ENCODE measurements around the gene GOLGA3. TPM values are rescaled to one million over a fixed set of nuclear protein-coding genes. Genes with fewer than 3 reads are reported as not detected.
"Not testable (repeated sequence)": the region's sequence is repeated elsewhere in the genome, so short reads cannot be mapped to it uniquely, and the experiment has no call there.

GOLGA3 gene
- total and polyA plus RNA-seq, 7 donors: 7.5 to 40.8 (median 30.5) TPM

- no peak overlapping the region for H3K27ac ChIP-seq
- intact Hi-C loops (cut with DNase I): no loop called here
- TF ChIP-seq, protein P1, sequence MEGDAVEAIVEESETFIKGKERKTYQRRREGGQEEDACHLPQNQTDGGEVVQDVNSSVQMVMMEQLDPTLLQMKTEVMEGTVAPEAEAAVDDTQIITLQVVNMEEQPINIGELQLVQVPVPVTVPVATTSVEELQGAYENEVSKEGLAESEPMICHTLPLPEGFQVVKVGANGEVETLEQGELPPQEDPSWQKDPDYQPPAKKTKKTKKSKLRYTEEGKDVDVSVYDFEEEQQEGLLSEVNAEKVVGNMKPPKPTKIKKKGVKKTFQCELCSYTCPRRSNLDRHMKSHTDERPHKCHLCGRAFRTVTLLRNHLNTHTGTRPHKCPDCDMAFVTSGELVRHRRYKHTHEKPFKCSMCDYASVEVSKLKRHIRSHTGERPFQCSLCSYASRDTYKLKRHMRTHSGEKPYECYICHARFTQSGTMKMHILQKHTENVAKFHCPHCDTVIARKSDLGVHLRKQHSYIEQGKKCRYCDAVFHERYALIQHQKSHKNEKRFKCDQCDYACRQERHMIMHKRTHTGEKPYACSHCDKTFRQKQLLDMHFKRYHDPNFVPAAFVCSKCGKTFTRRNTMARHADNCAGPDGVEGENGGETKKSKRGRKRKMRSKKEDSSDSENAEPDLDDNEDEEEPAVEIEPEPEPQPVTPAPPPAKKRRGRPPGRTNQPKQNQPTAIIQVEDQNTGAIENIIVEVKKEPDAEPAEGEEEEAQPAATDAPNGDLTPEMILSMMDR (IDR thresholded peaks at IDR 0.05): no peak
- no peak for ATAC-seq
- WGBS, 3 donors: 90 to 93% (median 91%) methylated on average over 14 of the region's 14 CpGs
- H3K9me3 ChIP-seq: no peaks in the 10 kb centered on the region
- H3K4me1 ChIP-seq: no peaks in the 10 kb centered on the region
- H3K4me3 ChIP-seq: no peak overlapping the region
- H3K36me3 ChIP-seq (ENCODE audit: insufficient read depth in 1 of 2, low read depth in 1 of 2): peaks cover 0 to 46% of the 10 kb centered on the region in 2 donors
- no peak for DNase-seq
- H3K27me3 ChIP-seq (ENCODE audit: insufficient read depth in 3 of 3, low read length in 2 of 3): no peaks in the 10 kb centered on the region
These were observed 11.0 kb upstream of the GOLGA3 start for GRCh38 chr12:132839558-132840235.

GRCh38 chr12:132838410-132839080 lies 9.9 kb upstream of the GOLGA3 start:
- Histone ChIP-seq H3K4me1 (no peaks in the 10 kb centered on the region), H3K9me3 (no peaks in the 10 kb centered on the region), H3K4me3 (no peak overlapping the region), H3K27ac (no peak overlapping the region), H3K27me3 (ENCODE audit: insufficient read depth in 3 of 3, low read length in 2 of 3) (no peaks in the 10 kb centered on the region), H3K36me3 (ENCODE audit: insufficient read depth in 1 of 2, low read depth in 1 of 2) (peaks cover 0 to 39% of the 10 kb centered on the region in 2 donors)
- intact Hi-C loops (cut with DNase I): no loop called here
- no peak for DNase-seq
- WGBS, 3 donors: 75 to 76% (median 76%) methylated on average over 17 of the region's 17 CpGs
- TF ChIP-seq, protein P1 (IDR thresholded peaks at IDR 0.05): no peak
- ATAC-seq: peak in 3 of 4 donors; percentile 11 to 28 (median 27)

DNA sequence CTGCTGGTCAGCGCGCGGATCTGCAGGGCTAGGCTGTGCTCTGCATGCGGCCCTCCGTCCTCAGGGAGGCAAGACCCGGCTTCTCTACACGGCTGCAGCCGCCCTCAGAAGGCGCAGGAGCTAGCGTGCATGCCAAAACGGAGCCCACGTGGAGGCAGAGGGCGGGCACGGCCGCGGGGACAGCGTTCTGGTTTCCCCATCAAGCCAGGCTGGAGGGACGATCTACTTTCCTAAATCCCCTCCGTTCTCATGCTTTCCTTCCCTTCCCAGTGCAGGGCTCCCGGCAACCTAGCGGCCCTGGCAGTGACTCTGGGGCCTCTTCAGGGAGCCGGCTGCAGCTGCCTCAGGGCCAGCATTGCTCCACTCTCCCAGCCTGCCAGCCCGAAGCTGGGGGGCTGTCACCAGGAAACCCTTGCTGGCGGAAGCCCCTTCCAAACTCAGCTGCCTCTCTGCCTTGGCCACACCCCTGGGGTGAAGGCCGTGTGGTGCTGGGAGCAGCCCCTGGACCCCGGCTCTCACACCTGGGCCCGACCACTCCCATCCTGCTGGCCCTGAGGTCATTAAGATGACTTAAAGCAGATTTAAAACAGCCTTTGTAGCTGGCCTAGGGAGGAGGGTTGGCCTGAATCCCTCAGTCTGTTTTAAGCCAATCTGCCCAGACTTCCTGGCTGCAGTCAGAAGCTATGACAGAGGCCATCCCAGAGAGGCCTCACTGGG lies 9.2 kb upstream of the GOLGA3 start:
- DNase-seq: peak; percentile 46 to 67

DNA sequence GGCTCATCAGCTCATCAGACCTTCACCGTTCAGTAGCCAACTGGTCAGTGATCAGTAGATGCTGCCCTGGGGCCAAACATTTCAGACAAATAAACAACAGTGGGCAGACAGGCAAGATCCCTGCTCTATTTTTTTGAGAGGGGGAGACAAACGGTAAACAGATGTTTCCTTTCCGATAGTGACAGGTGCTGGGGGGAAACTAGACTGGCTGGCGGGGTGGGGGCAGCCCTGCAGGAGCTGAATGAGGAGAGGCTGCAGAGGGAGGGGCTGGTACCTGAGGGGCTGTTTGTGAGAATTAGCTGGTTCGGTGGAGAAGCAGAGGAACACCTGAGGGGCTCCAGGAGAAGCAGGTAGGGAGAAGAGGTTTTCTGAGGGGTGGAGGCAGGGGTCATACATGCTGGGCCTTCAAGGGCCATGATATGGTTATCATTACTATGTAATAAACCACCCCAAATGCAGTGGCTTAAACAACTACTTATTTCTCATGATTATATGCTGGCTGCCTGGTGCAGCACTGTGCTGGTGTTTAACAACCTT lies 8.2 kb upstream of the GOLGA3 start:
- intact Hi-C loops (cut with DNase I): no loop called here
- Histone ChIP-seq H3K36me3 (ENCODE audit: insufficient read depth in 1 of 2, low read depth in 1 of 2) (peaks cover 0 to 23% of the 10 kb centered on the region in 2 donors), H3K9me3 (no peaks in the 10 kb centered on the region), H3K4me1 (no peaks in the 10 kb centered on the region), H3K4me3 (no peak overlapping the region), H3K27ac (no peak overlapping the region), H3K27me3 (ENCODE audit: insufficient read depth in 3 of 3, low read length in 2 of 3) (no peaks in the 10 kb centered on the region)
- no peak for DNase-seq
- TF ChIP-seq, protein P1 (IDR thresholded peaks at IDR 0.05): no peak
- no peak for ATAC-seq
- WGBS, 3 donors: 44 to 58% (median 47%) methylated on average over 5 of the region's 5 CpGs

More for the DNA sequence above, 9.2 kb upstream of the GOLGA3 start:
- intact Hi-C loops (cut with DNase I): no loop called here
- 55 to 59% (median 59%) methylated on average over 25 to 27 of the region's 27 CpGs for WGBS, 3 donors
- no peaks in the 10 kb centered on the region for H3K9me3 ChIP-seq
- no peaks in the 10 kb centered on the region for H3K4me1 ChIP-seq
- no peak overlapping the region for H3K27ac ChIP-seq
- no peaks in the 10 kb centered on the region for H3K27me3 ChIP-seq (ENCODE audit: insufficient read depth in 3 of 3, low read length in 2 of 3)
- peaks cover 0 to 32% of the 10 kb centered on the region in 2 donors for H3K36me3 ChIP-seq (ENCODE audit: insufficient read depth in 1 of 2, low read depth in 1 of 2)
- no peak overlapping the region for H3K4me3 ChIP-seq
- TF ChIP-seq, protein P1 (IDR thresholded peaks at IDR 0.05): no peak
- ATAC-seq: peak in 3 of 4 donors; percentile 34 to 69 (median 45)

GRCh38 chr12:132836230-132836629 lies 7.6 kb upstream of the GOLGA3 start:
- H3K4me1 ChIP-seq; H3K27ac ChIP-seq; H3K4me3 ChIP-seq; H3K9me3 ChIP-seq; intact Hi-C loops (cut with DNase I); H3K27me3 ChIP-seq (ENCODE audit: insufficient read depth in 3 of 3, low read length in 2 of 3); ATAC-seq; DNase-seq: not testable (repeated sequence)
- WGBS, 3 donors: 83 to 86% (median 83%) methylated on average over 23 to 27 of the region's 30 CpGs
- peaks cover 0 to 16% of the 10 kb centered on the region in 2 donors for H3K36me3 ChIP-seq (ENCODE audit: insufficient read depth in 1 of 2, low read depth in 1 of 2)
